K562 (cell line): Measurements from ENCODE around the gene FCAR. TPM values are rescaled to one million over a fixed set of nuclear protein-coding genes. Genes with fewer than 3 reads are reported as not detected.

Source experiments
- CBX3 ChIP-seq, 2 experiments: IDR thresholded peaks; 1 replicate in 1 of 2; 2 replicates in 1 of 2; pipeline ENCODE4 v1.6.1; 2012; ENCODE audit warnings: inconsistent platforms in 2 of 2, low read length in 2 of 2, borderline replicate concordance in 1 of 2, control low read depth in 1 of 2
- CBX5 ChIP-seq: IDR thresholded peaks from 2 replicates; pipeline ENCODE4 v1.6.1; 2014; ENCODE audit warnings: low read depth, borderline replicate concordance
- FOXA3 ChIP-seq, 2 experiments: fragments of 450-650 bp in 1 of 2; sonication (generic) in 1 of 2; formaldehyde crosslinking; IDR thresholded peaks in 1 of 2; conservative IDR thresholded peaks in 1 of 2; 2 replicates each; pipeline versions ENCODE4 v1.4.0 to v1.8.0; 2020 to 2022; ENCODE audit warnings: mild to moderate bottlenecking in 2 of 2, missing genetic modification reagents in 1 of 2
- FOXK1 ChIP-seq: sonication (generic); formaldehyde crosslinking; IDR thresholded peaks from 2 replicates; pipeline ENCODE4 v1.8.0; 2022; ENCODE audit warnings: missing genetic modification reagents, mild to moderate bottlenecking, borderline replicate concordance
- FOXM1 ChIP-seq, 2 experiments: fragments of 450-650 bp in 1 of 2; sonication (generic) in 1 of 2; formaldehyde crosslinking in 1 of 2; IDR thresholded peaks; 2 replicates each; pipeline versions ENCODE4 v1.6.1 to v1.9.0; 2017 to 2022; ENCODE audit warnings: low read depth in 2 of 2, mild to moderate bottlenecking in 2 of 2, missing genetic modification reagents in 1 of 2, moderate library complexity in 1 of 2
- FOXP1 ChIP-seq: sonication (generic); formaldehyde crosslinking; IDR thresholded peaks from 2 replicates; pipeline ENCODE4 v1.8.0; 2022; ENCODE audit warnings: mild to moderate bottlenecking, missing genetic modification reagents
- HDAC1 ChIP-seq, 2 experiments: fragments of 450-650 bp; IDR thresholded peaks; 2 replicates each; pipeline ENCODE4 v1.6.1; 2016 to 2017; ENCODE audit warnings: inconsistent platforms in 1 of 2, mild to moderate bottlenecking in 1 of 2, moderate library complexity in 1 of 2
- HDAC6 ChIP-seq: IDR thresholded peaks from 2 replicates; pipeline ENCODE4 v1.6.1; 2012; ENCODE audit warnings: low read depth, mild to moderate bottlenecking, control low read depth, inconsistent platforms, low read length, moderate library complexity
- HES1 ChIP-seq: fragments of 450-650 bp; IDR thresholded peaks from 2 replicates; pipeline ENCODE4 v1.6.1; 2016; ENCODE audit warnings: low read depth, mild to moderate bottlenecking, moderate library complexity
- MAX ChIP-seq: sonication (generic); formaldehyde crosslinking; IDR thresholded peaks from 2 replicates; pipeline ENCODE4 v1.9.0; 2022; ENCODE audit warnings: mild to moderate bottlenecking, missing genetic modification reagents
- PKNOX1 ChIP-seq: fragments of 450-650 bp; IDR thresholded peaks from 2 replicates; pipeline ENCODE4 v1.6.1; 2016
- PPARD ChIP-seq: fragments of 250-450 bp; sonication (Bioruptor Pico); IDR thresholded peaks from 2 replicates; pipeline ENCODE4 v1.8.0; 2022; ENCODE audit warnings: inconsistent platforms, mild to moderate bottlenecking, moderate library complexity
- SNIP1 ChIP-seq: fragments of 450-650 bp; IDR thresholded peaks from 2 replicates; pipeline ENCODE4 v1.7.1; 2017; ENCODE audit warnings: low read depth, mild to moderate bottlenecking
- TRIM24 ChIP-seq, 2 experiments: fragments of 450-650 bp; IDR thresholded peaks; 2 replicates each; pipeline ENCODE4 v1.6.1; 2016
- VEZF1 ChIP-seq: fragments of 200-800 bp; sonication (Bioruptor generic); IDR thresholded peaks from 2 replicates; pipeline ENCODE4 v1.6.1; 2017; ENCODE audit warnings: missing genetic modification characterization, missing compliant biosample characterization
- ZBTB7A ChIP-seq: IDR thresholded peaks from 2 replicates; pipeline ENCODE4 v1.6.1; 2011; ENCODE audit warnings: low read depth, mild to moderate bottlenecking, low read length, moderate library complexity, borderline replicate concordance; ENCODE audit not compliant: control insufficient read depth
- ZC3H11A ChIP-seq: IDR thresholded peaks from 2 replicates; pipeline ENCODE4 v1.6.1; 2012; ENCODE audit warnings: low read depth, low read length, improper control_type of control experiment
- ZKSCAN3 ChIP-seq: fragments of 250-450 bp; sonication (Bioruptor Pico); IDR thresholded peaks from 2 replicates; pipeline ENCODE4 v1.4.0; 2020
- ZNF12 ChIP-seq: sonication (generic); formaldehyde crosslinking; IDR thresholded peaks from 2 replicates; pipeline ENCODE4 v1.4.0; 2020; ENCODE audit warnings: mild to moderate bottlenecking, missing genetic modification reagents
- ZNF23 ChIP-seq: fragments of 250-450 bp; sonication (Bioruptor Pico); IDR thresholded peaks from 2 replicates; pipeline ENCODE4 v1.4.0; 2020; ENCODE audit warnings: mild to moderate bottlenecking
- ZNF740 ChIP-seq, 3 experiments: fragments of 200-800 bp in 1 of 3; sonication (Bioruptor generic) in 1 of 3; sonication (generic) in 1 of 3; formaldehyde crosslinking in 1 of 3; IDR thresholded peaks; 2 replicates each; pipeline versions ENCODE4 v1.6.1 to v1.8.0; 2016 to 2022; ENCODE audit warnings: mild to moderate bottlenecking in 2 of 3, missing compliant biosample characterization in 2 of 3, missing genetic modification characterization in 2 of 3, missing genetic modification reagents in 1 of 3
- ZNF76 ChIP-seq: fragments of 250-450 bp; sonication (Bioruptor Pico); IDR thresholded peaks from 2 replicates; pipeline ENCODE4 v1.4.0; 2020; ENCODE audit warnings: mild to moderate bottlenecking, moderate library complexity, borderline replicate concordance
- polyA plus RNA-seq, 8 experiments: library from polyadenylated mRNA; depleted of rRNA in 4 of 8; stranded (reverse) in 5 of 8; unstranded in 3 of 8; fragments of >200 nt; fragmentation: Nextera tagmentation in 2 of 8; fragmentation: Illumina TruSeq in 1 of 8; extraction: Ambion mirVana in 2 of 8; extraction: Trizol in 1 of 8; gene quantifications; 2 replicates each; pipeline versions ENCODE4 v1.2.1 to v1.2.3, GENCODE V29; 2011 to 2014; ENCODE audit warnings: inconsistent platforms in 1 of 8, missing spikeins in 1 of 8
- total RNA-seq, 7 experiments: library from RNA; depleted of rRNA in 6 of 7; stranded (reverse); fragments of >200 nt in 6 of 7; fragmentation: Illumina TruSeq in 2 of 7; extraction: Trizol in 2 of 7; gene quantifications; 2 replicates each; pipeline versions ENCODE4 v1.2.1 to v1.2.3, GENCODE V29; 2011 to 2021; ENCODE audit warnings: low replicate concordance in 1 of 7

FCAR gene
- total and polyA plus RNA-seq, 9 of the 15 experiments (the other 6 are each of a cell fraction or from before 2014, with no cell fraction given), result not detected

GRCh38 chr19:54928299-54928698 lies 54.3 kb downstream of the FCAR start (continued):
- TF ChIP-seq ZBTB7A (no peak), ZC3H11A (no peak), ZKSCAN3 (CRISPR knock-in tag) (no peak), CBX5 (peak; percentile 94), CBX3 (IDR thresholded peaks at IDR 0.05; ENCODE audit: borderline replicate concordance in 1 of 2, low read length in 2 of 2) (peak in 1 of 2 experiments; percentile 99; a peak in 2 of 3 replicates), SNIP1 (no peak), ZNF12 (CRISPR knock-in tag) (no peak), HES1 (no peak), MAX (no peak), FOXK1 (no peak), FOXA3 (CRISPR knock-in tag; conservative IDR thresholded peaks at IDR 0.05 in 1 of 2, IDR thresholded peaks at IDR 0.05 in 1 of 2) (0 out of 4 replicates have a peak, but pooled peaks of 1 of the 2 experiments have one; percentile 44), ZNF23 (no peak), FOXP1 (CRISPR knock-in tag) (no peak), ZNF76 (CRISPR knock-in tag) (no peak), TRIM24 (IDR thresholded peaks at IDR 0.05) (peak in 1 of 2 experiments; percentile 81; a peak in 3 of 4 replicates), PKNOX1 (peak; percentile 17; the same call in 1 of the 2 replicates), PPARD (no peak), FOXM1 (IDR thresholded peaks at IDR 0.05; ENCODE audit: low read depth) (no peak), FOXM1 (CRISPR knock-in tag; IDR thresholded peaks at IDR 0.05; ENCODE audit: low read depth) (no peak), VEZF1 (CRISPR knock-in tag) (no peak), HDAC1 (IDR thresholded peaks at IDR 0.05) (peak in 1 of 2 experiments; percentile 98; a peak in 2 of 4 replicates), HDAC6 (no peak), ZNF740 (CRISPR knock-in tag; IDR thresholded peaks at IDR 0.05) (no peak), ZNF740 (tag; IDR thresholded peaks at IDR 0.05) (no peak)
